DOHH2 (cell line): ENCODE data around the gene FAM180A.

Source experiments
- H3F3A ChIP-seq: fragments of 200-600 bp; sonication (generic), shearing (Covaris generic); 2 replicates; pipeline ENCODE4 v1.6.0; 2016; ENCODE audit warnings: antibody characterized with exemption, mild to moderate bottlenecking; ENCODE audit not compliant: control insufficient read depth, insufficient read depth
- H3K27ac ChIP-seq: fragments of 200-600 bp; sonication (generic); 2 replicates; pipeline ENCODE4 v1.5.1; 2014; ENCODE audit warnings: low read depth, mild to moderate bottlenecking, low read length, moderate library complexity
- H3K27me3 ChIP-seq: fragments of 200-600 bp; sonication (generic); 2 replicates; pipeline ENCODE4 v1.6.1; 2014; ENCODE audit warnings: mild to moderate bottlenecking, low read length, mixed read lengths; ENCODE audit not compliant: control insufficient read depth
- H3K36me3 ChIP-seq: fragments of 200-600 bp; sonication (generic); 2 replicates; pipeline ENCODE4 v1.6.1; 2014; ENCODE audit warnings: mild to moderate bottlenecking, low read length, moderate library complexity, mixed read lengths; ENCODE audit not compliant: control insufficient read depth
- H3K4me1 ChIP-seq: fragments of 200-600 bp; sonication (generic); 2 replicates; pipeline ENCODE4 v1.6.1; 2014; ENCODE audit warnings: mild to moderate bottlenecking, low read length, mixed read lengths; ENCODE audit not compliant: control insufficient read depth
- H3K4me2 ChIP-seq: fragments of 200-600 bp; sonication (generic); 2 replicates; pipeline ENCODE4 v1.6.0; 2014; ENCODE audit warnings: mild to moderate bottlenecking, low read length, moderate library complexity
- H3K4me3 ChIP-seq: fragments of 200-600 bp; sonication (generic); 2 replicates; pipeline ENCODE4 v1.5.1; 2014; ENCODE audit warnings: mild to moderate bottlenecking, low read length, mixed read lengths
- H3K79me2 ChIP-seq: fragments of 200-600 bp; sonication (generic); 2 replicates; pipeline ENCODE4 v1.6.1; 2014; ENCODE audit warnings: mild to moderate bottlenecking, low read length, mixed read lengths; ENCODE audit not compliant: control insufficient read depth
- H3K9me2 ChIP-seq: fragments of 200-600 bp; sonication (generic); replicated peaks from 2 replicates; pipeline ENCODE4 v1.6.1; 2014; ENCODE audit warnings: mild to moderate bottlenecking, low read length, mixed read lengths; ENCODE audit not compliant: control insufficient read depth
- H3K9me3 ChIP-seq: fragments of 200-600 bp; sonication (generic); 2 replicates; pipeline ENCODE4 v1.6.1; 2014; ENCODE audit warnings: antibody characterized with exemption, low read length, mixed read lengths; ENCODE audit not compliant: control insufficient read depth, insufficient read depth
- H4K20me1 ChIP-seq: fragments of 200-600 bp; sonication (generic); 2 replicates; pipeline ENCODE4 v1.6.0; 2014; ENCODE audit warnings: low read depth, mild to moderate bottlenecking, antibody characterized with exemption, low read length, moderate library complexity; ENCODE audit not compliant: control insufficient read depth, insufficient read depth
- CTCF ChIP-seq: fragments of 200-600 bp; sonication (generic); IDR thresholded peaks from one replicate; pipeline ENCODE4 v1.5.1; 2014; ENCODE audit warnings: antibody characterized with exemption, mild to moderate bottlenecking, low read depth, low read length; ENCODE audit not compliant: poor library complexity, severe bottlenecking
- EZH2phosphoT487 ChIP-seq: fragments of 200-600 bp; sonication (generic); IDR thresholded peaks from 2 replicates; pipeline ENCODE4 v1.6.1; 2017; ENCODE audit warnings: borderline replicate concordance, mild to moderate bottlenecking, antibody characterized with exemption, low read length, moderate library complexity, mixed read lengths

The FAM180A gene

GRCh38 chr7:135687466-135687865 lies 61.1 kb downstream of the FAM180A start:
- Histone ChIP-seq H3K4me1 (no peaks in the 10 kb centered on the region), H3K9me3 (no peaks in the 10 kb centered on the region), H3K79me2 (no peaks in the 10 kb centered on the region), H3K4me3 (no peak overlapping the region), H3F3A (no peaks in the 10 kb centered on the region), H3K27ac (no peak overlapping the region), H3K36me3 (no peaks in the 10 kb centered on the region), H3K27me3 (no peaks in the 10 kb centered on the region), H4K20me1 (no peaks in the 10 kb centered on the region), H3K9me2 (no peaks in the 10 kb centered on the region), H3K4me2 (no peak overlapping the region)
- TF ChIP-seq EZH2phosphoT487 (no peak), CTCF (no peak)

- Histone ChIP-seq H3K4me1 (no peaks in the 10 kb centered on the region), H3F3A (no peaks in the 10 kb centered on the region), H3K4me3 (no peak overlapping the region), H3K27me3 (no peaks in the 10 kb centered on the region), H3K4me2 (no peak overlapping the region), H3K9me3 (no peaks in the 10 kb centered on the region), H3K79me2 (no peaks in the 10 kb centered on the region), H3K9me2 (no peaks in the 10 kb centered on the region), H3K27ac (no peak overlapping the region), H4K20me1 (no peaks in the 10 kb centered on the region), H3K36me3 (no peaks in the 10 kb centered on the region)
- TF ChIP-seq CTCF (no peak), EZH2phosphoT487 (no peak)
These were observed 63.1 kb downstream of the FAM180A start for GRCh38 chr7:135685306-135686084.

- no peak for TF ChIP-seq CTCF
- TF ChIP-seq EZH2phosphoT487 = no peak
- Histone ChIP-seq H3K4me2 (no peak overlapping the region), H3K9me3 (no peaks in the 10 kb centered on the region), H3K4me1 (no peaks in the 10 kb centered on the region), H3F3A (no peaks in the 10 kb centered on the region), H3K4me3 (no peak overlapping the region), H3K9me2 (no peaks in the 10 kb centered on the region), H3K27me3 (no peaks in the 10 kb centered on the region), H3K27ac (no peak overlapping the region), H3K36me3 (no peaks in the 10 kb centered on the region), H3K79me2 (no peaks in the 10 kb centered on the region), H4K20me1 (no peaks in the 10 kb centered on the region)
These were observed 63.9 kb downstream of the FAM180A start for GRCh38 chr7:135684699-135685098.
